Right lobe of liver (tissue), 4 donors: ENCODE data around the gene MOB1A.
A peak's percentile ranks its signal among the peaks of the same experiment; 100 is the strongest.

Experiments used
- CTCF ChIP-seq, 4 donors: fragments of 200-600 bp in 3 of 4; fragments of 450-650 bp in 1 of 4; IDR thresholded peaks; one replicate each; pipeline versions ENCODE4 v1.5.1 to v1.8.0; 2016 to 2022; ENCODE audit warnings: antibody characterized with exemption in 4 of 4, mild to moderate bottlenecking in 2 of 4
- POLR2A ChIP-seq: fragments of 450-650 bp; IDR thresholded peaks from one replicate; pipeline ENCODE4 v1.6.1; 2017; ENCODE audit warnings: antibody characterized with exemption, mild to moderate bottlenecking
- donor health status: DM: no; HTN: no; CAD: no.
- donor health status: DM: no; HTN: no; CAD: no.
- donor health status: DM: no; HTN: yes; CAD: no.

- TF ChIP-seq CTCF (IDR thresholded peaks at IDR 0.05) (peak; percentile 58 to 90 (median 81)), POLR2A (peak; percentile 58)
These were observed 30.8 kb downstream of the MOB1A start, which contains the start of gene BOLA3 for GRCh38 chr2:74147727-74148456.
